ENCODE results near the gene AGPAT3.
"Not testable (repeated sequence)": the region's sequence is repeated elsewhere in the genome, so short reads cannot be mapped to it uniquely, and the experiment has no call there.

AGPAT3 gene

DNA sequence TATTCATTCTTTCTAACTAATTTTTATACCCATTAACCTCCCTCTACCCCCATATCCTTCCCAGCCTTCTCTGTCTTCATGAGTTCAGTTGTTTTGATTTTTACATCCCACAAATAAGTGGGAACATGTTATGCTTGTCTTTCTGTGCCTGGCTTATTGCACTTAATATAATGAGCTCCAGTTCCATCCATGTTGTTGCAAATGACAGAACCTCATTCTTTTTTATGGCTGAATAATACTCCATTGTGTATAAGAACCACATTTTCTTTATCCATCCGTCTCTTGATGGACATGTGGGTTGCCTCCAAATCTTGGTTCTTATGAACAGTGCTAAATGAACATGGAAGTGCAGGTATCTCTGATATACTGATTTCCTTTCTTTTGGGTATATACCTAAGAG lies 21.5 kb downstream of the AGPAT3 start:
- DNase-seq: no peak

DNA sequence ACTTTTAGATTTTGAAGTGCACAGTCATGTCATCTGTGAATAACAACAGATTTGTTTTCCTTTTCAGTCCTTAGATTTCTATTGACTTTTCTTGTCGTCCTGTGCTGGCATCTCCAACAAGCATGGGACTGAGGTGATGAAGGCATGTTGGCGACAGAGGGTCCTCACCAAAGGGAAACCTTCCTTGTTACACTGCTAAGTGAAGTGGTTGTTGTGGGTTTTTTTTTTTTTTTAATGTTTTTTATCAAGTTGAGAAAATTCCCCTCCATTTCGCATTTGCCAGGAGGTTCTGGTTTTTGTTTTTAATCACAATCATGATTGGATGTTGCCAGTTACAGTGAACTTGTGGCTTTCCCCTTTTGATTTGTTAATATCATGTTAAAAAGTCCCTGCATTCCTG lies 24.0 kb downstream of the AGPAT3 start:
- no peak for DNase-seq

DNA sequence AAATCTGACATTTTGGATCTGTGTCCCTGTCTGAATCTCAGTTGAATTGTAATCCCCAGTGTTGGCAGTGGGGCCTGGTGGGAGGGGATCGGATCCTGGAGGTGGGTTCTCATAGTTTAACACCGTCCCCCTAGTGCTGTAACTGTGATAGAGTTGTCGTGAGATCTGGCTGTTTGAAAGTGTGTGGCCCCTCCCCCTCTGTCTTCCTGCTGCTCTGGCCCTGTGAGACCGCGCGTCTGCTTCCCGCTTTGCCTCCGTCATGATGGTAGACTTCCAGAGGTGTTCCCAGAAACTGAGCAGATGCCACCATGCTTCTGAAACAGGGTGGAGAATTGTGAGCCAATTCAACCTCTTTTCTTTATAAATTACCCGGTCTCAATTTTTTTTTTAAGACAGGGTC lies 25.0 kb downstream of the AGPAT3 start:
- DNase-seq: no peak

- no peak for DNase-seq
These were observed 27.3 kb downstream of the AGPAT3 start for GRCh38 chr21:43892334-43892733.

DNA sequence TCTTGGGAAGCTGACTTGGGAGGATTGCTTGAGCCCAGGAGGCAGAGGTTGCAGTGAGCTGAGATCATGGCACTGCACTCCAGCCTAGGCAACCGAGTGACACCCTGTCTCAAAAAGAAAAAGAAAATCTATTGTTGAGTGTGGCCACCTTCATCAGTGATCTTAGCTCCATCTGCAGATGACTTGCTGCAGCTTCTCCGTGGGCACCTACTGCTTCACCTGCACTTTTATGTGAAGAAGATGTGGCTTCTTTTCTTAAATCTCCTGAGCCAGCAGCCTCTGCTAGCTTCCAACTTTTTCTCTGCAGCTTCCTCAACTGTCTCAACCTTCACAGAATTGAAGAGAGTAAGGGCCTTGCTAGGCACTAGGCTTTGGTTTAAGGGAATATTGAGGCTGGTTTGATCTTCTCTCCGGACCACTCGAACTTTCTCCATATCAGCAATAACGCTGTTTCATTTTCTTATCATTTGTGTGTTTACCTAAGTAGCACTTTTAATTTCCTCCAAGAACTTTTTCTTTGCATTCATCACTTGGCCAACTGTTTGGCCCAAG lies 28.0 kb downstream of the AGPAT3 start:
- no peak for DNase-seq

- no peak for DNase-seq
These were observed 28.6 kb downstream of the AGPAT3 start for GRCh38 chr21:43893536-43894205.

GRCh38 chr21:43894206-43894577 lies 29.2 kb downstream of the AGPAT3 start:
- no peak for DNase-seq

- no peak for DNase-seq
These were observed 30.2 kb downstream of the AGPAT3 start for GRCh38 chr21:43895196-43895595.

DNA sequence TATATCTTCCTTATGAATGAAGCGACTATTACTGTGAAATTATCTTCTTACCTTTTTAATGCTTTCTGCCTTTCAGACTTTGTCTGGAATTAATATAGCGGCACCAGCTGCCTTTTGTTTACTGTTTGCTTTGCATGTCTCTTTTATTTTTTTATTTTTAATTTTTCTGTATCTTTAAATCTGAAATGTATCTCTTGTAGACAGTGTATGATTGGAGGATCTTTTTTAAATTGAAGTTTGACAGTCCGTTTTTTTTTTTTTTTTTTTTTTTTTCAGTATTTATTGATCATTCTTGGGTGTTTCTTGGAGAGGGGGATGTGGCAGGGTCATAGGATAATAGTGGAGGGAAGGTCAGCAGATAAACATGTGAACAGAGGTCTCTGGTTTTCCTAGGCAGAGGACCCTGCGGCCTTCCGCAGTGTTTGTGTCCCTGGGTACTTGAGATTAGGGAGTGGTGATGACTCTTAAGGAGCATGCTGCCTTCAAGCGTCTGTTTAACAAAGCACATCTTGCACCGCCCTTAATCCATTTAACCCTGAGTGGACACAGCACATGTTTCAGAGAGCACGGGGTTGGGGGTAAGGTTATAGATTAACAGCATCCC lies 31.8 kb downstream of the AGPAT3 start:
- DNase-seq: not testable (repeated sequence)

- no peak for DNase-seq
These were observed 34.5 kb downstream of the AGPAT3 start for GRCh38 chr21:43899307-43900077.

GRCh38 chr21:43900078-43900385 lies 35.0 kb downstream of the AGPAT3 start:
- DNase-seq: no peak

DNA sequence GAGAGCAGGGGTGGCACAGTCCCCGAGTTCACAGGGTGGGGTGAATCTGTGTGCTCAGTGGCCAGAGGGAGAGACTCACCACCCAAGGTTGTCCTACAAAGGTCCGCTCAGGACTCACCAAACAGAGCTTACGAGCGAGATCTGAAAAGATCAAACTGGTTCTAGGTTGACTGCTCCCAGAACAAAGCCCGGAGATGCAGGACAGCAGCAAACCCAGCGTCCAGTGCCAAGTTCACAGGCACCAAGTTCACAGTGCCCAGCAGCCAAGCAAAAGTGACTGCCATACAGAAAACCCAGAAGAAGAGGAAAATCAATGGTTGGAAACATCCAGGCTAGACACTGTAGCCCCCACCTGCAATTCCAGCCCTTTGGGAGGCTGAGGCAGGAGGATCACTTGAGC lies 35.7 kb downstream of the AGPAT3 start:
- DNase-seq: no peak

DNA sequence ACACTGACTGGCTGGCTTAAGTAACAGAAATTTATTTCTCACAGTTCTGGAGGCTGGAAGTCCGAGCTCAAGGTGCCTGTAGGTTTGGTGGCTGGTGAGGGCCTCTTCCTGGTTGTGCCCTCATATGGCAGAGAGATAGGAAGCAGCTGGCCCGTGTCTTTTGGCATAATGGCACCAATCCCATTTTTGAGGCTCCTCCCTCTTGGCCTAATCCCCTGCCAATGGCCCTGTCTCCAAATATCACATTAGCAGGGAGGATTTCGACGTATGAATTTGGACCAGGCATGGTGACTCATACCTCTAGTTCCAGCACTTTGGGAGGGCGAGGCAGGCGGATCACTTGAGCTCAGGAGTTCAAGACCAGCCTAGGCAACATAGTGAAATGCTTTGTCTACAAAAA lies 37.4 kb downstream of the AGPAT3 start:
- no peak for DNase-seq

GRCh38 chr21:43903451-43904091 lies 38.5 kb downstream of the AGPAT3 start:
- DNase-seq: no peak

- no peak for DNase-seq
These were observed 39.3 kb downstream of the AGPAT3 start for GRCh38 chr21:43904331-43904781.

DNA sequence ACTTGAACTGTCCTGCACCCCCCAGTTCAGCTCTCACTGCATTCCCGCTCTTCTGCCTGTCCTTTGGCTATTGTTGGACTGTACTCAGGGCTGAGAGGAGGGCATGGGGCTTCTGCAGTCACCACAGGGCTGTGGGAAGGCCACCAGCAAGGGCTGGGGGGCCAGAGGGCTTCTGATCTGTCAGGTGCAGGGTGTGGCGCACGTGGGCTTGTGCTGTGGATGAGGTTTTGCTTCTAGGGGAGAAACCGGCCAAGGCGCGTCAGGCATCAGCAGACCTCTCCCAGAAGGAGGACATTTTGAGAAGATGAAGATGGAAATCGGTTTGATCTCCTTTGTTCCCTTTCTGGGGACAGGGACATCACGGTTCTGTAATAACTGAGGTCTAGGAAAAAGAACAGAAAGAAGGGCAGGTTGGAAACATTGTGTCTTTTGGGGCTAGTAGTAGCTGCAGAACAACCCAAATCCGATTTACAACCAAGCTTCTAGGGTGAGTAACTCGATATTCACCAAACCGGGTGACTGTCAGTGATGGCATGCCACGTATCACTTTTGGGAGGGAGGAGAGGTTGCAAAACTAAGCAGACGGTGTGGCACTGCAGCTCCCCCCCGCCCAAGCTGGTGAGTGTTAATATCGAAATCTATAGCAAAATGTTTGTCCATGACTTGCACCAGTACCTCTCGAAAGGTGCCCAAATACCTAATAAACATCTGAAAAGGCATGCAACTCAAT lies 40.9 kb downstream of the AGPAT3 start:
- DNase-seq: no peak

- no peak for DNase-seq
These were observed 41.8 kb downstream of the AGPAT3 start for GRCh38 chr21:43906585-43907370.

DNA sequence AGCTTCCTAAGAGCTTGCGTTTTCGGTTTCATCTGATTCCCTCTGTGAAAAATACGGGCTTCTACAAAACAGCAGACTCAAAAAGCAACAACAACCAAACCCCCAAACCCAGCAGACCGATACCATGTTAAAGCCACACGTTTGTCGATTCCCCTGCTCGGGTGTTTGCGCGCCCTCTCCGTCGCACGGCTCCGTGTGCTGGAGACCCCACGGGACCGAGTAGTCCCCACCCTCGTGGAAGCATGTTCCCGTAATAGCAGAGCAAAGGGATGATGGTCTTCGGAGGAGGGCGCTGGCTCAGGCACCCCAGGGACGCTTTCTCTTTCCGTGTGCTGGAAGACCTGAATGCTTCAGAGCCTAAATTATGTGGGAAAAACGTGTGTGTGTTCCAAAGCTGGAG lies 42.7 kb downstream of the AGPAT3 start:
- no peak for DNase-seq

GRCh38 chr21:43908167-43908566 lies 43.1 kb downstream of the AGPAT3 start:
- no peak for DNase-seq

- no peak for DNase-seq
These were observed 44.8 kb downstream of the AGPAT3 start for GRCh38 chr21:43909741-43910400.

DNA sequence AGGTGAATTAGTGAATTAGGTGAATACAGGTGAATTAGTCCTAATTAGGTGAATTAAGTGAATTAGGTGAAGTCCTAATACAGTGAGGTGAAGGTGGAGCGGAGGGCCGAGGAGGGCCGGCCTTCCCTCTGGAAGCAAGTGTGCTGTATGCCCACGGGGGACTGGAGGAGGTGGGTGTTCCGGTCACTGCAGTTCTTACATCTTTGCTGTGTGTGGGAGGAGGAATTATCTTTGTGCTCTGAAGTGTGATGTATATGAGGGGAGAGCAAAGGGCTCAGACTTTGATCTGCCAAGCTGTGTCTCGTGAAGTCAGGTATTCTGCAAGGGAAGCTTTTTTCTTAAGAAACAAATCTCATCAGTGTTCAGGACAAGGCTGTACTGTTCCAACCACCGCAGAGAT lies 45.4 kb downstream of the AGPAT3 start:
- DNase-seq: no peak
